GM12878 (cell line): ENCODE measurements around the gene PPP3CA.

ENCODE experiments used
- FOXM1 ChIP-seq: IDR thresholded peaks from 2 replicates; pipeline ENCODE4 v1.6.1; 2012; ENCODE audit warnings: low read depth, mild to moderate bottlenecking, inconsistent platforms, low read length, moderate library complexity
- HDAC6 ChIP-seq: fragments of 200-600 bp; sonication (generic); IDR thresholded peaks from one replicate; pipeline ENCODE4 v1.8.0; 2017; ENCODE audit warnings: antibody characterized with exemption; ENCODE audit not compliant: unreplicated experiment
- RFX5 ChIP-seq: IDR thresholded peaks from 2 replicates; pipeline ENCODE4 v1.6.1; 2011; ENCODE audit warnings: low read depth, low read length, improper control_type of control experiment
- ZZZ3 ChIP-seq: IDR thresholded peaks from 2 replicates; pipeline ENCODE4 v1.6.1; 2011; ENCODE audit warnings: low read depth; ENCODE audit not compliant: control insufficient read depth, insufficient read length
- TF ChIP-seq, protein P1 (sequence below), 3 experiments: IDR thresholded peaks in 2 of 3; conservative IDR thresholded peaks in 1 of 3; 2 replicates each; pipeline ENCODE4 v1.5.1; 2011; ENCODE audit warnings: low read depth in 3 of 3, low read length in 3 of 3, mild to moderate bottlenecking in 3 of 3, control low read depth in 2 of 3, moderate library complexity in 2 of 3, inconsistent platforms in 1 of 3, mixed read lengths in 1 of 3; ENCODE audit not compliant: control insufficient read depth in 2 of 3, insufficient read depth in 1 of 3; ENCODE audit errors: extremely low read depth in 1 of 3
- TF ChIP-seq, protein P2 (sequence below): fragments of 450-650 bp; IDR thresholded peaks from 2 replicates; pipeline ENCODE4 v1.6.1; 2017; ENCODE audit warnings: borderline replicate concordance

DNA sequence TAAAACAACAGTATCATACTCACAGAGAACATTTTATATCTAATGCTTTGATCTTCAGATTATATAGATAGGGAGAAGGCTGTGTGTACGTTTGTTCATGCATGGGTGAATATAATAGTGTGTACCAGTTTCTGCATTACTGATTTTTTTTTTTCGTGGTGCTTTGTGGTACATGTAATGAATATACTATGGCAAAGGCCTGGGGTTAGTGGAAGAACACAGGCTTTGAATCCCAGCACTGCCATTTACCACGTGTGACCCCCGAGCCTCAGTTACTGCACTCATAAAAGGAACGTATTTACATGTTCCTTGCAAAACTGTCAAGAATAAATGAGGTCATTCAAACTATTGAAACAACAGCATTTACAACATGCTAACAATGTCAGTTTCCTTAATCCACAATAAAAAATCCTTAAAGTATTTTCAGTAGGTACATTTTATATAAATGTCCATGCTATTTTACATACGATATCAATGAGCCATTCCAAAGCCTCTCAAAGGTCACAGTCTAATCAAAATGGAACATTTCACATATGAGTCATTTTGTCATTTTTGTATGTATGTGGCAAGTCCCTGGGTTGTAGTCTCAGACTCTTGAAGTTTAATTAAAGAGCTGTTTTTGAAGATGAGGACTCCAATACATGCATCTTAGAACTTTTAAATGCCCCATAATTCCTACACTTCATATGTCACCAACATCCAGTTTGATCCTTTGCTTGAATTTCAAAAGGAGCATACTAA, 242.8 kb downstream of the PPP3CA start:
- TF ChIP-seq HDAC6 (no peak), FOXM1 (no peak), RFX5 (no peak), ZZZ3 (no peak)
- TF ChIP-seq, protein P1, sequence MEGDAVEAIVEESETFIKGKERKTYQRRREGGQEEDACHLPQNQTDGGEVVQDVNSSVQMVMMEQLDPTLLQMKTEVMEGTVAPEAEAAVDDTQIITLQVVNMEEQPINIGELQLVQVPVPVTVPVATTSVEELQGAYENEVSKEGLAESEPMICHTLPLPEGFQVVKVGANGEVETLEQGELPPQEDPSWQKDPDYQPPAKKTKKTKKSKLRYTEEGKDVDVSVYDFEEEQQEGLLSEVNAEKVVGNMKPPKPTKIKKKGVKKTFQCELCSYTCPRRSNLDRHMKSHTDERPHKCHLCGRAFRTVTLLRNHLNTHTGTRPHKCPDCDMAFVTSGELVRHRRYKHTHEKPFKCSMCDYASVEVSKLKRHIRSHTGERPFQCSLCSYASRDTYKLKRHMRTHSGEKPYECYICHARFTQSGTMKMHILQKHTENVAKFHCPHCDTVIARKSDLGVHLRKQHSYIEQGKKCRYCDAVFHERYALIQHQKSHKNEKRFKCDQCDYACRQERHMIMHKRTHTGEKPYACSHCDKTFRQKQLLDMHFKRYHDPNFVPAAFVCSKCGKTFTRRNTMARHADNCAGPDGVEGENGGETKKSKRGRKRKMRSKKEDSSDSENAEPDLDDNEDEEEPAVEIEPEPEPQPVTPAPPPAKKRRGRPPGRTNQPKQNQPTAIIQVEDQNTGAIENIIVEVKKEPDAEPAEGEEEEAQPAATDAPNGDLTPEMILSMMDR (IDR thresholded peaks at IDR 0.05 in 2 of 3, conservative IDR thresholded peaks at IDR 0.05 in 1 of 3; ENCODE audit: control insufficient read depth in 2 of 3, extremely low read depth in 1 of 3, insufficient read depth in 1 of 3, low read depth in 3 of 3, low read length in 3 of 3), result no peak
- TF ChIP-seq, protein P2, sequence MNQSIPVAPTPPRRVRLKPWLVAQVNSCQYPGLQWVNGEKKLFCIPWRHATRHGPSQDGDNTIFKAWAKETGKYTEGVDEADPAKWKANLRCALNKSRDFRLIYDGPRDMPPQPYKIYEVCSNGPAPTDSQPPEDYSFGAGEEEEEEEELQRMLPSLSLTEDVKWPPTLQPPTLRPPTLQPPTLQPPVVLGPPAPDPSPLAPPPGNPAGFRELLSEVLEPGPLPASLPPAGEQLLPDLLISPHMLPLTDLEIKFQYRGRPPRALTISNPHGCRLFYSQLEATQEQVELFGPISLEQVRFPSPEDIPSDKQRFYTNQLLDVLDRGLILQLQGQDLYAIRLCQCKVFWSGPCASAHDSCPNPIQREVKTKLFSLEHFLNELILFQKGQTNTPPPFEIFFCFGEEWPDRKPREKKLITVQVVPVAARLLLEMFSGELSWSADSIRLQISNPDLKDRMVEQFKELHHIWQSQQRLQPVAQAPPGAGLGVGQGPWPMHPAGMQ, result no peak
